ENCODE measurements around the gene MRE11. TPM values are rescaled to one million over a fixed set of nuclear protein-coding genes. Genes with fewer than 3 reads are reported as not detected.
A peak's percentile ranks its signal among the peaks of the same experiment; 100 is the strongest.

The MRE11 gene
- total RNA-seq, 2 experiments from 2014 or later, result 38.4 to 44.2 TPM

DNA sequence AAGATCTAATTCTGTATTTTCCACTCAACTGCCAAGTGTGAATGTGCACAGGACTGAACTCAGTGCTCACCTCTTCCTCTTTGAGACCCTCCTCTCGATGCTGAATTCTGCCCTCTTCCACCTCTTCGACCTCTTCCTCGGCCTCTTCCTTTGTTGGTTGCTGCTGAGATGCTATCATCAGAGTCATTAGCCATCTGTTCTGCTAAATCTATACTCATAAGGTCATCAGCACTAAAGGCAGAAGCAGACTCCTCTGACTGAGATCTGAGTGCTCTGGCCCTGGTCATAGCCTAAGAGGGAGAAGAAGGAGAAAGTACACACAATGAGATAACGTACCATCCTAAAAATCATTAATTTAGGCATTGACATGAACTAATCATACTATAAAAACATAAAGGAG, 46.5 kb downstream of the MRE11 start:
- DNase-seq, result no peak
- Mint-ChIP-seq H3K4me1 (no peaks in the 10 kb centered on the region), H3K4me3 (no peak overlapping the region), H3K9me3 (no peaks in the 10 kb centered on the region), H3K36me3 (ENCODE audit: low read depth) (peaks cover 14% of the 10 kb centered on the region), H3K27ac (no peak overlapping the region), H3K27me3 (no peaks in the 10 kb centered on the region)
- CTCF ChIA-PET, result no interaction called here
- POLR2A ChIA-PET, result no interaction called here

DNA sequence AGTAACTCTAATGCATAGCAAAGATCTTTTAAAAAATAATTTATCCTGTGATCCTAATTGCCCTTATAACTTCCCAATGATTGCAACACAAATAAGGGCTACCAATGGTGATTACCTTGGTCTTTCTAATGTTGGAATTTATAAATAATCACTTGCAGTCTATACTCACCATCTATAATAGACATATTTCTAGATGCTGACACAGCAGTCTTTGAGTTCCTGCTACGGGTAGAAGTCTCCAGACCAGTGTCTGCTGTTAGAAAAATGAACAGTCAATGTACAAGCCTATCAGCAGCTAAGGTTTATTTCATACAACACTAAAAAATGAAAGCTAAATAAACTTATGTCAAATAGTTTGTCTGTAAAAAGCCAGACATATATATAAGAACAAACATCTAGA, 48.0 kb downstream of the MRE11 start:
- CTCF ChIA-PET, result no interaction called here
- POLR2A ChIA-PET, result no interaction called here

DNA sequence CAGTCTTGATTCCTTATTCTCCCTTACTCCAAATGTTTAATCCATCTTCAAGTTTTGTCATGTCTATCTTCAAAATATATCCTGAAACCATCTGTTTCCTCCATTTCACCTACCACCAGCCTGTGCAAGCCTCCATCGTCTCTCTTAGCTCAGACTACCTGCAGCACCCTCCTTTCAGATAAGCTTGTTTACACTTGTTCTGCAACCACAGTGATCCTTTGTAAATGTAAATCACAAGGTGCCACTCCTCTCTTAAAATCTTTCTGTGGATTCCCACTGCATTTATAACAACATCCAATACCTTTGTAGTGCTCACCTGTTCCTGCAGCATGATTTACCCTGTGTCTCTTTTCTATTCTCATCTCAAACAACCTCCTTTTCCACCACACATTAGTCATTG, 60.6 kb downstream of the MRE11 start:
- H3K9me3 Mint-ChIP-seq, result no peaks in the 10 kb centered on the region
- ChIA-PET CTCF (no interaction called here), POLR2A (no interaction called here)
- no peak for DNase-seq
- no peaks in the 10 kb centered on the region for H3K27me3 Mint-ChIP-seq
- no peaks in the 10 kb centered on the region for H3K4me1 Mint-ChIP-seq
- H3K36me3 Mint-ChIP-seq (ENCODE audit: low read depth), result peaks cover 55% of the 10 kb centered on the region
- no peak overlapping the region for H3K4me3 Mint-ChIP-seq
- no peak overlapping the region for H3K27ac Mint-ChIP-seq

More for the DNA sequence above, 48.0 kb downstream of the MRE11 start:
- no peaks in the 10 kb centered on the region for H3K9me3 Mint-ChIP-seq
- no peaks in the 10 kb centered on the region for H3K27me3 Mint-ChIP-seq
- no peak for DNase-seq
- no peak overlapping the region for H3K4me3 Mint-ChIP-seq
- H3K4me1 Mint-ChIP-seq, result peaks cover 6% of the 10 kb centered on the region
- no peak overlapping the region for H3K27ac Mint-ChIP-seq
- H3K36me3 Mint-ChIP-seq (ENCODE audit: low read depth), result peaks cover 19% of the 10 kb centered on the region

DNA sequence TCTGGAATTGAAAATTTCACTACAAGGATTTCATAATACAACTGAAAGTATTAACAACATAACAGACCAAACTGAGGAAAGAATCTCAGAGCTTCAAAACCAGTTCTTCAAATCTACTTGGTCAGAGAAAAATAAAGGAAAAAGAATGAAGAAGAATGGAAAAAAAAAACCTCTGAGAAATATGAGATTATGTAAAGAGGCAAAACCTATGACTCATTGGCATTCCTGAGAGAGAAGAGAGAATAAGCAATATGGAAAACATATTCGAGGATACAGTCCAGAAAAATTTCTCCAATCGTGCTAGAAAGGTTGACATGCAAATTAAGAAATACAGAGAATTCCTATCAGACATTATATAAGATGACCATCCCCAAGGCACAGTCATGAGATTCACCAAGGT, 69.0 kb downstream of the MRE11 start:
- Mint-ChIP-seq H3K4me3 (no peak overlapping the region), H3K36me3 (ENCODE audit: low read depth) (peaks cover 56% of the 10 kb centered on the region), H3K9me3 (no peaks in the 10 kb centered on the region), H3K4me1 (peaks cover 2% of the 10 kb centered on the region), H3K27ac (no peak overlapping the region), H3K27me3 (no peaks in the 10 kb centered on the region)
- ChIA-PET POLR2A (no interaction called here), CTCF (interaction anchor here (0.7 kb wide), 1 partner anchor 20 kb away, joined by 3 read pairs; no protein-coding TSS in a partner anchor)
- no peak for DNase-seq

DNA sequence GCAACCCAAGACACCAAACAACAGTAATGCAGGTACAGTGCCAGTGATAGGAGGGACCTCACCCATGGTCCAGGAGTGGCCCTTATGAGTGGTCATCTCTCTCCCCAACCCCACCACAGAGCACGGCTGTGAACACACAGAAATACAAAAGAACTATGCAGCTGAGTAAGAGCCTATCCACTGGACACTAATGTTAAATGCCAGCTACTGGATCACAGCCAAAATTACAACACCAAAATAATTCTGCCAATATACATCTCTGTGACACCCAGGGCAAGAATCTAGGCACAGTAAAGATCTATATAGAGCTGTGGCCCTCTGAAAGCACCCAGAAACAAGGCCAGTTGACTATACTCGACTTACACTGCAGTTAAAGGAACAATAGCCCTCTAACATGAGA, 69.6 kb downstream of the MRE11 start:
- H3K27me3 Mint-ChIP-seq, result no peaks in the 10 kb centered on the region
- H3K9me3 Mint-ChIP-seq, result no peaks in the 10 kb centered on the region
- ChIA-PET CTCF (no interaction called here), POLR2A (no interaction called here)
- peaks cover 50% of the 10 kb centered on the region for H3K36me3 Mint-ChIP-seq (ENCODE audit: low read depth)
- DNase-seq, result no peak
- H3K4me3 Mint-ChIP-seq, result no peak overlapping the region
- H3K4me1 Mint-ChIP-seq, result peaks cover 2% of the 10 kb centered on the region
- H3K27ac Mint-ChIP-seq, result no peak overlapping the region

DNA sequence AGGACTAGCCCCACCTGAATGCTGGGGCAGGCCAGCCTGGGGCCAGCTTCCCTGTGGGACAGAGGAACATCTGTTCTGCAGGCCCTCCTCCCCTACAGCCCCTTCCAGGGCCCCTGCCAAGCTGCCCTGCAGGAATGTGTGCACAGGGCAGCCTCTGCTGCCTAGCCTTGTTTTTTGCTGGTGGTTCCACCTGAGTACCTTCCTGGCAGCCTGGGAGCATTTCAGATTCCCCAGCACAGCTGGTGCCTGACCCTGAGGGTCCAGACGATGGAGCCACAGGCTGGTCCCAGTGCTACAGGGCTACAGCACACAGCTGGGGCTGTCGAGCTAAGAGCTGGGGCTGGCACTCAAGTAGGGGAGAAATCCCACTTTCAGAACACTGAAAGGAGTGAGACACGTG, 70.1 kb downstream of the MRE11 start:
- Mint-ChIP-seq H3K9me3 (no peaks in the 10 kb centered on the region), H3K4me3 (no peak overlapping the region), H3K36me3 (ENCODE audit: low read depth) (peaks cover 45% of the 10 kb centered on the region), H3K27me3 (no peaks in the 10 kb centered on the region), H3K4me1 (peaks cover 2% of the 10 kb centered on the region), H3K27ac (no peak overlapping the region)
- CTCF ChIA-PET, result no interaction called here
- DNase-seq, result no peak
- POLR2A ChIA-PET, result no interaction called here

DNA sequence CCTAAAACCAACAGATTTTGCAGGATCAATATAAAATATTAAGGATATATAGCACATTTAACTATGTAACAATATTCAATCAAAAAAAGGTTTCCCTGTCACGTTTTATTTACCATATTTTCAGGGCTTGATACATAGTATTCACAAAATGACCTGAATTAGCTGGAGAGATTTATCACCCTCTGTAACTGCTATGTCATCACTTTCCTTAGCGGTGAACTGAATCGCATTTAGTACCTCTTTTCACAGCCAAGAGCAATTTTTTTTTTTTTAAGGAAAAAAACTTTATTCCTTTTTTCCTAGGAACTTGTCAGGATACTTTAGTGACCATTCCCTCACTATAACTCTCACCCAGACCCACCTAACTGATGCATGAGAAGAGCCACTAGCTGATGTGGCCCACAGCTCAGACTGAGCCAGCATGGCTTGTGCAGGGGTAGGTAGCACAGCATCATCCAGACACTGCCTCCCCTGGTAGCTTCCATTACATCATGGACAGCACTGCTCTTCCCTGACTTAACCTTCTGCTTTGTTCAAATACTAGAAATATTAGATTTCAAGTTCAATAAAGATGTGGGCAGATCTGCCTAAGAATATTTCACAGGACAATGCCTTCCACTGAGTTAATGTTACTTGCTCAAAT, 75.4 kb downstream of the MRE11 start:
- ChIA-PET CTCF (no interaction called here), POLR2A (no interaction called here)
- no peak for DNase-seq
- Mint-ChIP-seq H3K4me1 (no peaks in the 10 kb centered on the region), H3K27me3 (no peaks in the 10 kb centered on the region), H3K9me3 (no peaks in the 10 kb centered on the region), H3K27ac (no peak overlapping the region), H3K36me3 (ENCODE audit: low read depth) (peaks cover 16% of the 10 kb centered on the region), H3K4me3 (no peak overlapping the region)

DNA sequence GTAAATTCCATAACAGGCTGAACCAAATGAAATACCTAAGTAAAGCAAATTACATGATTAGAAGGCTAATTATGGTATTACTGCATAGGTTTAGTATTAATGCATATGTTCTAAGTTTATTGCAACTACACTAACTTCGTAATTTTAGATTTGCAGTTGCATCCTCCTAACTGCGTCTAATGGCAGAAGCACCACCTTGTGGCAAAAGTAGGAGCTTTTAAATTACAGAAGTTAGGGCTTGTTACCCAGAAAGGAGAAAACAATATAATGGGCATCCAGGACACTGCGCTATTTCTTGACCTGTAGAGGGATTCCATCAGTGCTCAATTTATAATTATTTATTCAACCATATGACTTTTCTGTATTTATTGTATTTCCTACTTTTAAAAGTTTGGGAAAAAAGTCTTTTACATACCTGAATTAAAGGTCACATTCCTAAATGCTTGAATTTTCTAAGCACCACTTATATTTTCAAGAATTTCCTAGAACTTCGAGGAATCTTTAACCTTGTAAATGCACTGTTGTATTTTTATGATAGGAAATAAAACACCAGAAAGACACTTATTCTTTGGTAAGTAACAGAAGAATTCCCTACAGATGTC, 76.2 kb downstream of the MRE11 start:
- Mint-ChIP-seq H3K27ac (no peak overlapping the region), H3K4me3 (no peak overlapping the region), H3K4me1 (no peaks in the 10 kb centered on the region), H3K36me3 (ENCODE audit: low read depth) (peaks cover 23% of the 10 kb centered on the region), H3K9me3 (peaks cover 3% of the 10 kb centered on the region), H3K27me3 (no peaks in the 10 kb centered on the region)
- no peak for DNase-seq
- CTCF ChIA-PET, result no interaction called here
- POLR2A ChIA-PET, result no interaction called here

DNA sequence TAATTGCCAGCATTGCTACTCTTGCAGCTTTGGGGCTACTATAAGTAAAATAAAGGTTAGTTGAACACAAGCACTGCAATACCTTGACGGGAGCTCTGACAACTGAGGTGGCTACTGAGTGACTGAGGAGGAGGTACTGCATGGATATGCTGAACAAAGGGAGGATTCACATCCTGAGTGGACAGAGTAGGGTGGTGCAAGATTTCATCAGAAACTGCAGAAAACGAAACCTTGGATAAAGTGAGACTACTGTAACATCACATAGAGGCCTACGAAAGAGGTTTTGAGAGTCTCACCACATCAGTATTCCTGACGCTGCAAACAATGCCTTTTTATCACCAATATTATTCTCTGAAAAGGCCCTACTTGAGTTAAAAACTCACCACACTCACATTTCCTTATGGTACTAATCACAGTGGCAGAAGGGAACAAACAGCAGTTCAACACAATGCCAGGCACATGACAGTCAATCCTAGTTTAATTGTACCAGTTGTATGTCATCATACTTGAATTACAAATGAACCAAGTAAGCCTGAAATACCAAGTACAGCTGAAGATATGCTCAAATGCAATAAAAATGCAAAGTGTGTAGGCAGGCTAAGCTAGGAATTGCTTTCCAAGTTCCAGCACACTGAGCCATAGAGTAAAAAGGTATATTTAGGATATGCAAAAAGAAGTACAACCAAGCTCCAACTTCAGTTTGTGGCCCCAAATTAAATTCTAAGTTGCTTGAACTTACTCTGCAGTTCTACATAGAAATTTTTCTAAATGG, 88.4 kb downstream of the MRE11 start:
- DNase-seq, result no peak
- ChIA-PET CTCF (interaction anchor here (0.5 to 1.3 kb wide), 2 partner anchors 19 to 38 kb away, joined by 3 read pairs; no protein-coding TSS in a partner anchor), POLR2A (no interaction called here)
- Mint-ChIP-seq H3K4me1 (peaks cover 8% of the 10 kb centered on the region), H3K36me3 (ENCODE audit: low read depth) (peaks cover 2% of the 10 kb centered on the region), H3K9me3 (peaks cover 11% of the 10 kb centered on the region), H3K27me3 (peaks cover 23% of the 10 kb centered on the region), H3K27ac (no peak overlapping the region), H3K4me3 (no peak overlapping the region)

DNA sequence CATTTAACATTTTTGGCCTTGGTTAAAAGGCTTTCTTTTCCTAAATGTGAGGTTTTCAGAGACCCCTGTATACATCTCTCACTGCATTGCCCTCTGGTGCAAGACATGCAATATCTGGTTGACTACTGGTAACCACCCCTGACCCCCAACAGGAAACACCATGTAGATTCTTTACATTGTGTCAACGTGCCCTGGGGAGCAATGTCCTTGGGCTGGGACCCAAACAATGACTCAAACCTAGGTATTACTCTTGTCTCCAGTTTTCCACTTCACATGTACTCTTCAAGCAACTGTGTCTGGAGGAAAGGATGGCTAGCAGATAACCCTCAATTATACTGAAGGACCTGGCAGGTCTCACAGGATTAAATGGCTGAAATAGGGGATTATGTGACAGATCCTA, 91.3 kb downstream of the MRE11 start:
- CTCF ChIA-PET, result no interaction called here
- peaks cover 8% of the 10 kb centered on the region for H3K4me1 Mint-ChIP-seq

DNA sequence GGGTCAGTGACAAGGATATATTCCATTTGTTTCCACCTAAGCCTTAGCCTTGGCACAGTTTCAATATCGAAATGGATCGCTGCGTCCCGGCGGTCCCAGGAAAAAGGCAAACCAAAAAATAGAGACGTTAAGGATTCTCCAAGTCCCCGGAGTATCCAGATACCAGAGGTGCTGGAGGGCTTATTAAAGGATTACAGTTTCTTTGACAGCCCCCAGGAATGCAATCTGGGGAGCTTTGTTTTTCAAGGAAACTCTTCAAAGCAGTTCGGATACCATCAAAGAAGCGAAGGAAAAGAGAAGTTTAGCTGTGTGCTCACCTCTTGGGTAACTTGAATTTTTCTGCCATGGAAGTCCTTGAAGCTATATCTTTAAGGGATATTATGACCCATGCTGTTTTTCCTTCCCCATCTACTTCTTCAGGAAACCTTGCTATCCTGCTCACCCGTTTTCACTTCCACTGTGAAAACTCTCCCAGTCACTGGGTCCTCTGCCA, 91.8 kb downstream of the MRE11 start:
- ChIA-PET POLR2A (no interaction called here), CTCF (no interaction called here)
- Mint-ChIP-seq H3K36me3 (ENCODE audit: low read depth) (no peaks in the 10 kb centered on the region), H3K4me3 (no peak overlapping the region), H3K9me3 (peaks cover 3% of the 10 kb centered on the region), H3K4me1 (peaks cover 8% of the 10 kb centered on the region), H3K27ac (no peak overlapping the region), H3K27me3 (peaks cover 41% of the 10 kb centered on the region)
- DNase-seq, result no peak

More for the DNA sequence above, 91.3 kb downstream of the MRE11 start:
- H3K9me3 Mint-ChIP-seq, result peaks cover 6% of the 10 kb centered on the region
- POLR2A ChIA-PET, result no interaction called here
- H3K4me3 Mint-ChIP-seq, result no peak overlapping the region
- H3K36me3 Mint-ChIP-seq (ENCODE audit: low read depth), result no peaks in the 10 kb centered on the region
- DNase-seq, result no peak
- H3K27ac Mint-ChIP-seq, result no peak overlapping the region
- peaks cover 41% of the 10 kb centered on the region for H3K27me3 Mint-ChIP-seq

DNA sequence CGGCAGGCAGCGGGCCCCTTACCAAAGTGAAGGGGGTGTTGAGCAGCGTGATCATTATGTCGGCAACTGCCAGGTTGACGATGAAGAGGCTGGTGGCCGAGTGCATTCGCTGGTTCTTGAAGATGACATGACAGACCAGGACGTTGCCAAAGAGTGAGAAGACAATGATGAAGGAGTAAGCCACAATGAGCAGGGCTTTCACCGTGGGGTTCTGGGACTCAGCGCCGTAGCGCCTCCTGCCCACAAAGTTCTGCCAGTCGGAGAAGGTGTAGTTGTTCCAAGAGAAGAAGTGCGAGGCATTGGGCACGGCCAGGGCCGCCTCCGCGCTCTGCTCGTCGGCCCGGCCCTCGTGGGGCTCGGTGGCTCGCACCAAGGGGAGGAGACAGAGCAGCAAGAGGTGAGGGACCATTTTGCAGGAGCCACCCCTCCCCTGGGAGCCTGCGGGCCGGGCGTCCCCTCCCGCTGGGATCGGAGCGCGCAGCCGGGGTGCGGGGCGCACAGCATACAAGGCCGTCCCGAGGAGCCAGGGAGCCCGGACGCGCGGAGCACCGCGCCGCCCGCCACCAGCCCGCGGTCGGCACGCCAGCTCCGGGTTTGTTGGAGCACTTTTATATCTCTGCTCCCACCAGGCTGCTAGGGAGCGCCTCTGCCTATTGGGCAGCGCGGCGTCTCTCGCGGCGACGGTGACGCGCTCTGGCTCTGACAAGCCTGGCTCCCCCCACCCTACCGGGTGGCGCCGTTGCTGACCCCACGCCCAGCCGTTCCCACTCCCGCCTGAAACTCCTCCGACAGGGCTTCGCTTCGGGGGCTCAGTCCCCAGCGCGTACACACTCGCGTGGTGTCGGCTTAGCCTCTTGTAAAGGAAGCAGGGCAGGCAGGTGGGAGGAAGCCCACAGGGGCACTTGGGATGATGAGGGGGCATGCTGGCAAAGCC, 92.5 kb downstream of the MRE11 start, which contains the start of gene GPR83:
Gene GPR83, minus strand, starts transcription at position 581 of the 934 bp plus-strand sequence. Its CDS starts 172 bp downstream, at position 409.
- H3K27ac Mint-ChIP-seq, result no peak within 1 kb of the TSS
- DNase-seq, result no peak
- peaks cover 8% of the 10 kb centered on the region for H3K4me1 Mint-ChIP-seq
- peaks cover 41% of the 10 kb centered on the region for H3K27me3 Mint-ChIP-seq
- POLR2A ChIA-PET, result no interaction called here
- H3K36me3 Mint-ChIP-seq (ENCODE audit: low read depth), result no peaks in the 10 kb centered on the region
- CTCF ChIA-PET, result no interaction called here
- peak within 1 kb of the TSS; percentile 14 for H3K4me3 Mint-ChIP-seq
- H3K9me3 Mint-ChIP-seq, result peaks cover 3% of the 10 kb centered on the region
